HEK293T (cell line): ENCODE measurements around the gene SHISA6.

Experiments used
- CTCF ChIA-PET: fragments of 350-600 bp; formaldehyde crosslinking; extraction: SDS; loops from one replicate; lab custom pipeline; 2021; ENCODE audit warnings: antibody characterized with exemption, inconsistent platforms; lab: Yijun Ruan, JAX
- POLR2A ChIA-PET: fragments of 350-600 bp; formaldehyde crosslinking; extraction: SDS; loops from one replicate; lab custom pipeline; 2020; ENCODE audit warnings: antibody characterized with exemption, inconsistent platforms; lab: Yijun Ruan, JAX
- DNase-seq: peaks from one replicate; pipeline ENCODE4 v3.0.0; 2012; ENCODE audit warnings: mixed read lengths; ENCODE audit errors: extremely low spot score
- ARNT ChIP-seq: fragments of 450-650 bp; IDR thresholded peaks from 2 replicates; pipeline ENCODE4 v1.6.1; 2017; ENCODE audit warnings: mild to moderate bottlenecking
- BHLHE40 ChIP-seq: fragments of 450-650 bp; IDR thresholded peaks from 2 replicates; pipeline ENCODE4 v1.6.1; 2016; ENCODE audit warnings: mild to moderate bottlenecking, moderate library complexity, borderline replicate concordance
- CTBP1 ChIP-seq: fragments of 450-650 bp; IDR thresholded peaks from 2 replicates; pipeline ENCODE4 v1.6.1; 2016; ENCODE audit warnings: borderline replicate concordance
- ELF4 ChIP-seq: fragments of 450-650 bp; IDR thresholded peaks from 2 replicates; pipeline ENCODE4 v1.6.1; 2017; ENCODE audit warnings: antibody characterized with exemption
- FOXA1 ChIP-seq: fragments of 450-650 bp; IDR thresholded peaks from 2 replicates; pipeline ENCODE4 v1.6.1; 2016; ENCODE audit warnings: mild to moderate bottlenecking
- FOXK2 ChIP-seq: fragments of 450-650 bp; IDR thresholded peaks from 2 replicates; pipeline ENCODE4 v1.6.1; 2016; ENCODE audit warnings: mild to moderate bottlenecking
- FOXM1 ChIP-seq: fragments of 450-650 bp; IDR thresholded peaks from 2 replicates; pipeline ENCODE4 v1.6.1; 2017; ENCODE audit warnings: mild to moderate bottlenecking, borderline replicate concordance
- HDGF ChIP-seq: fragments of 450-650 bp; IDR thresholded peaks from 2 replicates; pipeline ENCODE4 v1.6.1; 2017; ENCODE audit warnings: antibody characterized with exemption, borderline replicate concordance
- L3MBTL2 ChIP-seq: fragments of 450-650 bp; conservative IDR thresholded peaks from 2 replicates; pipeline ENCODE4 v1.6.1; 2016; ENCODE audit warnings: mild to moderate bottlenecking
- LEF1 ChIP-seq: fragments of 450-650 bp; IDR thresholded peaks from 2 replicates; pipeline ENCODE4 v1.6.1; 2017; ENCODE audit warnings: mild to moderate bottlenecking, borderline replicate concordance
- NFRKB ChIP-seq: fragments of 450-650 bp; IDR thresholded peaks from 2 replicates; pipeline ENCODE4 v1.6.1; 2016; ENCODE audit warnings: mild to moderate bottlenecking, moderate library complexity
- SP1 ChIP-seq: fragments of 450-650 bp; IDR thresholded peaks from 2 replicates; pipeline ENCODE4 v1.6.1; 2017
- SUZ12 ChIP-seq: fragments of 450-650 bp; IDR thresholded peaks from 2 replicates; pipeline ENCODE4 v1.6.1; 2016; ENCODE audit warnings: mild to moderate bottlenecking
- TARDBP ChIP-seq: fragments of 450-650 bp; IDR thresholded peaks from 2 replicates; pipeline ENCODE4 v1.6.1; 2016
- ZNF384 ChIP-seq: fragments of 450-650 bp; IDR thresholded peaks from 2 replicates; pipeline ENCODE4 v1.6.1; 2016
- TF ChIP-seq, protein P1 (sequence below): fragments of 450-650 bp; IDR thresholded peaks from 2 replicates; pipeline ENCODE4 v1.6.1; 2016

The SHISA6 gene

DNA sequence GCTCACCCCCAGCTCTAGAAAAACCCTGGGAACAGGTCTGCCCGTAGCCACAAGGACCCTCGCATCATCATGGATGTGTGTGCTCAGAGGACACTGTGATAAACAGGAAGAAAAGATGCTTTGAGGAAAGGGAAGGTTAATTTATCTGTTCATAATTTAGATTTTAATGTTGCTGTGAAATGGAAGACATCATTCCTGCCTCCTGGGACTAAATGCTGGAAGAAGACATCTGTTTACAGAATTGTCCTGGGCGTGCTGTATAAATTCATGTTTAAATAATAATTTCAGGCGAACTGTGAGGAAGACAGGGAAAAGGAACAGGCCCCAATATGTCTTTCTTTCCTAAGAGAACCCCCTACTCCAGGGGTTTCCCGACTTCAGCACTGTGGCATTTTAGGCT lies 112.6 kb downstream of the SHISA6 start:
- ChIA-PET CTCF (no interaction called here), POLR2A (no interaction called here)
- DNase-seq: no peak
- TF ChIP-seq BHLHE40 (no peak), SP1 (no peak), TARDBP (no peak), NFRKB (no peak), ZNF384 (no peak), CTBP1 (no peak), ELF4 (no peak), FOXK2 (no peak), HDGF (no peak), L3MBTL2 (no peak), ARNT (no peak), LEF1 (no peak), FOXM1 (no peak), SUZ12 (no peak), FOXA1 (no peak)
- TF ChIP-seq, protein P1, sequence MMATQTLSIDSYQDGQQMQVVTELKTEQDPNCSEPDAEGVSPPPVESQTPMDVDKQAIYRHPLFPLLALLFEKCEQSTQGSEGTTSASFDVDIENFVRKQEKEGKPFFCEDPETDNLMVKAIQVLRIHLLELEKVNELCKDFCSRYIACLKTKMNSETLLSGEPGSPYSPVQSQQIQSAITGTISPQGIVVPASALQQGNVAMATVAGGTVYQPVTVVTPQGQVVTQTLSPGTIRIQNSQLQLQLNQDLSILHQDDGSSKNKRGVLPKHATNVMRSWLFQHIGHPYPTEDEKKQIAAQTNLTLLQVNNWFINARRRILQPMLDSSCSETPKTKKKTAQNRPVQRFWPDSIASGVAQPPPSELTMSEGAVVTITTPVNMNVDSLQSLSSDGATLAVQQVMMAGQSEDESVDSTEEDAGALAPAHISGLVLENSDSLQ: no peak

DNA sequence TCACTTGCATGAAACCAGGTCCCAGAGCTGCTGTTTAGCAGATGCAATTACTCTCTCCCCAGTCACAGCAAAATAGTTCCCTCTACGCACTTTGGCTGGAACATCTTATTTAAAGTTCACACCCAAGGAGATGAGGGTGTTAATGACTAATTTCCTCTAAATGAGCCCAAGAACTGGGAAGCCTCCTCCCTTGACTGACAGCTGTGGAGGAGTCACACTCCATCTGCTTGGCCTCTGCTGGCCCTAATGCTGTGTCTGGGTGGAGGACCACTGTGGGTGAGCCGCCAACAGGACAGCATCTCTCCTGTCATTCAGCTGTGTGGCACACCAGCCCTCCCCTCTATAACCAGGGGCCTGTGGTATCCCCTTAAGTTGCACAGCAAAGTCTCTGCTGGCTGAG lies 115.4 kb downstream of the SHISA6 start:
- CTCF ChIA-PET: no interaction called here
- TF ChIP-seq SUZ12 (no peak), TARDBP (no peak), CTBP1 (no peak), L3MBTL2 (no peak)
- POLR2A ChIA-PET: no interaction called here
- no peak for DNase-seq

DNA sequence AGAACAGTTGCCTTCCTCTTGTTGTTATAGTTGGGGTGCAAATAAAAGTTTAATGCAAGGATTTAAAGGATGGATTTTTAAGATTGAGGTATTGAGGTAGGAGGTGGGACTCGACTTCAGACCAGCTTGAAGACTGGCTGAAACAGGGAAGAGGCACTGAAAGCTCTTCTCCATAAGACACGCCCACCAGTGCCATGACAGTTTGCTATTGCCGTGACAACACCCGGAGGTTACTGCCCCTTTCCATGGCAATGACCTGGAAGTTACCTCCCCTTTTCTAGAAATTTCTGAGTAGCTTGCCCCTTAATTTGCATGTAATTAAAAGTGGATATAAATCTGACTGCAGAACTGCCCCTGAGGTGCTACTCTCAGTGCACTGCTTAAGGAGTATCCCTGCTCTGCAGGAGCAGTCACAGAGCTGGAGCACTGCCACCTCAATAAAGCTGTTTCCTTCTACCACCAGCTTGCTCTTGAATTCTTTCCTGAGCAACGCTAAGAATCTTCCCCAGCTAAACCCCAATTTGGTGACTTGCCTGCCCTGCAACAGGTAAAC lies 122.6 kb downstream of the SHISA6 start:
- ChIA-PET CTCF (no interaction called here), POLR2A (no interaction called here)
- DNase-seq: no peak
- TF ChIP-seq FOXA1: no peak
- TF ChIP-seq SP1: no peak
- TF ChIP-seq LEF1: no peak
- TF ChIP-seq TARDBP: no peak
- TF ChIP-seq FOXM1: no peak
- TF ChIP-seq L3MBTL2: no peak
- no peak for TF ChIP-seq ZNF384
- TF ChIP-seq, protein P1: no peak
- no peak for TF ChIP-seq NFRKB

DNA sequence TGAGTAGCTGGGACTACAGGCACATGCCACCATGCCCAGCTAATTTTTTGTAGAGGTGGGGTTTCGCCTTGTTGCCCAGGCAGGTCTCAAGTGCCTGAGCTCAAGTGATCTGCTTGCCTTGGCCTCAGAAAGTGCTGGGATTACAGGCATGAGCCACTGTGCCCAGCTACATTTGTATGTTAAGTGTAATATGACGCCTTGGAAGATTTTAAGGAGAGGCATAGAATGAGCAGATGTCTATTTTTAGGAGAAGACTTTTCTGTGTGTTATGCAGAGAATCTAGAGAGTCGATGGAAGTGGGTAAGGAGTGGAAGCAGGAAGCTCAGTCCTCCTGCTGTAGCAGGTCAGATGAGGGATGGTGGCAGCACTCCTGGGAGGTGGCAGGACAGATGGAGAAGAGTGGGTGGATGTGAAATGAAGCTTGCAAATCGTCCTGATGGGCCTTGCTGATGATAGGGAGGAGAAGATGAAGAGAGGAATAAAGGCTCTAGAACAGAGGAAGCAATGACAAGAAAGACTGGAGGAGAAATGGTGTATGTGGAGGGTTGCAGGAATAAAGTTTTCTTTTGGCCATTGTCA lies 125.3 kb downstream of the SHISA6 start:
- no peak for DNase-seq
- POLR2A ChIA-PET: no interaction called here
- CTCF ChIA-PET: no interaction called here

DNA sequence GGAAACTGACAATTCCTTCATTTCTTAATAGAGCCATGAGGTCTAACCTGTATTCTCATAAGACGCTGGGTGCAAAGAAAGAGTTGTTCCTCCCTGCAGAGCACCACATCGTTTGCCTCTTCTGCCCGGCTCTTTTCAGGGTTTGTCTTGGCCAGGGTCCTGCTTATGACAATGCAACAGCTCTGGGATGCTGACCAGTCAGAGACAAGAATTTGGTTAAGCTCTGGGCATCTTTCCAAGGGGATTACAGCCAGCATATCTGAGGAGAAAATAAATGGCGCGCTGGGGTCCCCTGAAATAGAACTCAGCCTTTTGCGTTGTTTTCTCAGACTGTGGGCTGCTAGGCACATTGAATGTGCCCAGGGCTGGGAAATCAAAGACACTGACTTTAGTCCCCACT lies 128.6 kb downstream of the SHISA6 start:
- ChIA-PET CTCF (no interaction called here), POLR2A (no interaction called here)
- DNase-seq: no peak
- TF ChIP-seq ELF4 (no peak), ZNF384 (no peak)

More for the DNA sequence above, 125.3 kb downstream of the SHISA6 start:
- no peak for TF ChIP-seq SP1
- no peak for TF ChIP-seq TARDBP
- TF ChIP-seq ELF4: no peak
- no peak for TF ChIP-seq LEF1
- no peak for TF ChIP-seq L3MBTL2
- no peak for TF ChIP-seq FOXK2
- TF ChIP-seq ZNF384: no peak
- TF ChIP-seq CTBP1: no peak
- TF ChIP-seq, protein P1: no peak

DNA sequence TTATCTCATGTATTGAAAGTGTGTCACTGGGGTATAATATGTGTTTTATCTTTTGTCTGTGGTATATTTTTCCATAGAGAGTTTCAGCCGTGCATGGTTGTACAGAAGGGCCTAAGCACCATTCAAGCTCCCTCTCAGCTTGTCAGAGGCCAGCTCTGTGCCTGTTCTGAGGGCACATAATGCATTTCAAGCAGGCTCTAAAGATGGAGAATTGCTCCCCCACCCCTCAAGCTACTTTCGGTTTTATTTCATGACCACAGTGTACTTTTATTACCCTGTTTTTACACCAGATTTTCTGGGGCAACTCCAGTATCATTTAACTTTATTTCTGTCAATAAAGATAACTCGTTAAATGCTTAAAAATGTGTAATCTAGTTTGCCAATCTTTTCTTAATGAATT lies 131.7 kb downstream of the SHISA6 start:
- TF ChIP-seq TARDBP: no peak
- TF ChIP-seq NFRKB: no peak
- no peak for TF ChIP-seq ARNT
- no peak for TF ChIP-seq ZNF384
- CTCF ChIA-PET: no interaction called here
- POLR2A ChIA-PET: no interaction called here
- DNase-seq: no peak

DNA sequence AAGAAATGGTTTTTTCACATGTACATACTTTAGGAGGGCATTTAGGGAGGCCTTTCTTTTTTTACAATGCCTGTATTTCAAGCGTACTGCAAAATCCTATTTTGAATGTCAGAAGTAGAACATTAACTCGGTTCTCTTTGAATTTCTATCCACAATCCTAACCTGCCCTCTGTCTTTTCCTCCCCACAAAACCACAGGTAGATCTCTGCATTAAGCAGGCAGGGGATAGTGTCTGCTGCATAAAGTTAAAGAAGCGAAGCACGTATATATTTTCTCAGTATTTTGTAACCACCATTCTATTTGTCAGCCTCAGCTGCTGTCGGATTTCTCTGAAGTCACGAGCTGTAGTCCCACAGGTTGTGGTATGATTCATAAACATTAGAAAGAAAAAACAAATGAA lies 137.5 kb downstream of the SHISA6 start:
- TF ChIP-seq FOXA1 (no peak), SP1 (no peak), SUZ12 (no peak), NFRKB (no peak), LEF1 (no peak), ARNT (no peak), TARDBP (no peak), L3MBTL2 (no peak), HDGF (no peak), FOXM1 (no peak), CTBP1 (no peak), FOXK2 (no peak), ELF4 (no peak), ZNF384 (no peak), BHLHE40 (no peak)
- TF ChIP-seq, protein P1: no peak
- ChIA-PET POLR2A (no interaction called here), CTCF (no interaction called here)
- DNase-seq: no peak
